ENCODE data around the gene DCAF7. TPM values are rescaled to one million over a fixed set of nuclear protein-coding genes. Genes with fewer than 3 reads are reported as not detected.

DCAF7 gene
- total RNA-seq, 1 experiment from 2014 or later, result 60.4 TPM

- CTCF ChIA-PET, result no interaction called here
- POLR2A ChIA-PET, result no interaction called here
- Histone ChIP-seq H3K36me3 (ENCODE audit: control insufficient read depth, insufficient read depth, low read length) (peaks cover 3% of the 10 kb centered on the region; the same call in 1 of the 2 replicates), H3K4me3 (ENCODE audit: low read depth in 2 of 2, low read length in 2 of 2) (no peak overlapping the region), H3K27me3 (ENCODE audit: control insufficient read depth, insufficient read depth, low read length) (no peaks in the 10 kb centered on the region), H3K9me3 (ENCODE audit: control insufficient read depth, insufficient read depth, low read depth, low read length) (peaks cover 6% of the 10 kb centered on the region; the same call in 1 of the 2 replicates), H3K4me1 (ENCODE audit: control insufficient read depth, insufficient read depth, low read length) (peaks cover 7% of the 10 kb centered on the region), H3K27ac (ENCODE audit: low read length) (no peak overlapping the region)
- BruUV-seq (replicated peaks), result no TSS peak
- TF ChIP-seq REST (IDR thresholded peaks at IDR 0.05; ENCODE audit: insufficient read depth in 1 of 2, low read depth in 2 of 2, low read length in 1 of 2) (no peak), POLR2AphosphoS5 (IDR thresholded peaks at IDR 0.05; ENCODE audit: low read depth, low read length) (no peak), TCF7L2 (IDR thresholded peaks at IDR 0.05; ENCODE audit: low read depth, low read length) (no peak), CTCF (IDR thresholded peaks at IDR 0.05) (no peak), SIN3A (IDR thresholded peaks at IDR 0.05; ENCODE audit: borderline replicate concordance, insufficient read depth, low read depth, low read length) (no peak)
- in situ Hi-C loops (cut with HindIII; ENCODE audit: low pct_unique_long_range_greater_than_20kb, low sequenced_read_pairs), result no loop called here
- ATAC-seq, result no peak
- intact Hi-C loops (cut with micrococcal nuclease; ENCODE audit: unreplicated experiment), result no loop called here
- DNase-seq (ENCODE audit: low read depth, low spot score), result no peak
Measured at GRCh38 chr17:63555500-63556156, 5.4 kb downstream of the DCAF7 start.

GRCh38 chr17:63557416-63557815 lies 7.1 kb downstream of the DCAF7 start:
- ATAC-seq (no peak), DNase-seq (ENCODE audit: low read depth, low spot score) (no peak)
- Histone ChIP-seq H3K27me3 (ENCODE audit: control insufficient read depth, insufficient read depth, low read length) (no peaks in the 10 kb centered on the region), H3K9me3 (ENCODE audit: control insufficient read depth, insufficient read depth, low read depth, low read length) (peaks cover 6% of the 10 kb centered on the region; the same call in 1 of the 2 replicates), H3K4me3 (ENCODE audit: low read depth in 2 of 2, low read length in 2 of 2) (no peak overlapping the region), H3K4me1 (ENCODE audit: control insufficient read depth, insufficient read depth, low read length) (peaks cover 5% of the 10 kb centered on the region), H3K27ac (ENCODE audit: low read length) (no peak overlapping the region), H3K36me3 (ENCODE audit: control insufficient read depth, insufficient read depth, low read length) (no peaks in the 10 kb centered on the region)
- intact Hi-C loops (cut with micrococcal nuclease; ENCODE audit: unreplicated experiment) (no loop called here), in situ Hi-C loops (cut with HindIII; ENCODE audit: low pct_unique_long_range_greater_than_20kb, low sequenced_read_pairs) (no loop called here)
- no TSS peak for BruUV-seq (replicated peaks)
- TF ChIP-seq TCF7L2 (IDR thresholded peaks at IDR 0.05; ENCODE audit: low read depth, low read length) (no peak), CTCF (IDR thresholded peaks at IDR 0.05) (no peak)
- CTCF ChIA-PET, result no interaction called here
- POLR2A ChIA-PET, result no interaction called here
